GM12878 (cell line): ENCODE data around the gene GUCY1A1.

Experiments used
- CTCF ChIP-seq, 3 experiments: IDR thresholded peaks in 2 of 3; conservative IDR thresholded peaks in 1 of 3; 2 replicates each; pipeline ENCODE4 v1.5.1; 2011; ENCODE audit warnings: low read depth in 3 of 3, low read length in 3 of 3, mild to moderate bottlenecking in 3 of 3, control low read depth in 2 of 3, moderate library complexity in 2 of 3, inconsistent platforms in 1 of 3, mixed read lengths in 1 of 3; ENCODE audit not compliant: control insufficient read depth in 2 of 3, insufficient read depth in 1 of 3; ENCODE audit errors: extremely low read depth in 1 of 3
- EGR1 ChIP-seq, 2 experiments: IDR thresholded peaks; 1 replicate in 1 of 2; 2 replicates in 1 of 2; pipeline ENCODE4 v1.6.1; 2011 to 2012; ENCODE audit warnings: low read depth in 2 of 2, low read length in 2 of 2, borderline replicate concordance in 1 of 2, mild to moderate bottlenecking in 1 of 2, moderate library complexity in 1 of 2
- EP300 ChIP-seq, 2 experiments: fragments of 150-350 bp in 1 of 2; IDR thresholded peaks; 2 replicates each; pipeline ENCODE4 v1.6.1; 2011 to 2012; ENCODE audit warnings: low read depth in 2 of 2, low read length in 2 of 2, borderline replicate concordance in 1 of 2, improper control_type of control experiment in 1 of 2, inconsistent platforms in 1 of 2; ENCODE audit not compliant: control insufficient read depth in 1 of 2
- HDGF ChIP-seq: fragments of 450-650 bp; IDR thresholded peaks from 2 replicates; pipeline ENCODE4 v1.6.1; 2016; ENCODE audit warnings: antibody characterized with exemption
- NBN ChIP-seq: fragments of 450-650 bp; IDR thresholded peaks from 2 replicates; pipeline ENCODE4 v1.6.1; 2016
- SP1 ChIP-seq: IDR thresholded peaks from one replicate; pipeline ENCODE4 v1.6.1; 2011; ENCODE audit warnings: low read depth, low read length
- SUZ12 ChIP-seq: fragments of 200-600 bp; sonication (generic); IDR thresholded peaks from one replicate; pipeline ENCODE4 v1.6.1; 2018; ENCODE audit warnings: antibody characterized with exemption, mild to moderate bottlenecking; ENCODE audit not compliant: unreplicated experiment
- ZNF274 ChIP-seq: IDR thresholded peaks from one replicate; pipeline ENCODE4 v1.8.0; 2011; ENCODE audit not compliant: insufficient read length, insufficient read depth

GRCh38 chr4:155722336-155722735, 55.7 kb downstream of the GUCY1A1 start:
- no peak for TF ChIP-seq HDGF
- no peak for TF ChIP-seq EP300 (IDR thresholded peaks at IDR 0.05; ENCODE audit: borderline replicate concordance in 1 of 2, control insufficient read depth in 1 of 2, low read depth in 2 of 2, low read length in 2 of 2)
- no peak for TF ChIP-seq EGR1 (IDR thresholded peaks at IDR 0.05; ENCODE audit: borderline replicate concordance in 1 of 2, low read depth in 2 of 2, low read length in 2 of 2)
- TF ChIP-seq CTCF (IDR thresholded peaks at IDR 0.05 in 2 of 3, conservative IDR thresholded peaks at IDR 0.05 in 1 of 3; ENCODE audit: control insufficient read depth in 2 of 3, extremely low read depth in 1 of 3, insufficient read depth in 1 of 3, low read depth in 3 of 3, low read length in 3 of 3), result no peak
- TF ChIP-seq NBN, result no peak
- no peak for TF ChIP-seq SP1
- no peak for TF ChIP-seq ZNF274
- no peak for TF ChIP-seq SUZ12
